GM19324 (cell line): Measurements from ENCODE around the gene ADAMTSL3.
"Not testable (repeated sequence)": the region's sequence is repeated elsewhere in the genome, so short reads cannot be mapped to it uniquely, and the experiment has no call there.

Source experiments
- ATAC-seq: cut with Tn5 transposase; IDR thresholded peaks from one replicate; pipeline ENCODE4 v1.9.1; 2021; ENCODE audit warnings: mild to moderate bottlenecking, moderate library complexity; ENCODE audit not compliant: unreplicated experiment, low FRiP score

ADAMTSL3 gene

GRCh38 chr15:83695901-83696425 is 42.0 kb downstream of the ADAMTSL3 start:
- no peak for ATAC-seq

GRCh38 chr15:83697716-83698115 is 43.8 kb downstream of the ADAMTSL3 start:
- no peak for ATAC-seq

- ATAC-seq: no peak
Observed at GRCh38 chr15:83698294-83698693, 44.4 kb downstream of the ADAMTSL3 start.

- no peak for ATAC-seq
Observed at GRCh38 chr15:83699028-83699427, 45.1 kb downstream of the ADAMTSL3 start.

GRCh38 chr15:83700082-83700481 is 46.2 kb downstream of the ADAMTSL3 start:
- ATAC-seq: no peak

- not testable (repeated sequence) for ATAC-seq
Observed at GRCh38 chr15:83702314-83702713, 48.4 kb downstream of the ADAMTSL3 start.

GRCh38 chr15:83708328-83708727 is 54.4 kb downstream of the ADAMTSL3 start:
- ATAC-seq: no peak

GRCh38 chr15:83709241-83709640 is 55.3 kb downstream of the ADAMTSL3 start:
- no peak for ATAC-seq

- no peak for ATAC-seq
Observed at GRCh38 chr15:83709811-83710210, 55.9 kb downstream of the ADAMTSL3 start.

- ATAC-seq: no peak
Observed at GRCh38 chr15:83710452-83710851, 56.5 kb downstream of the ADAMTSL3 start.

- ATAC-seq: no peak
Observed at GRCh38 chr15:83711236-83711635, 57.3 kb downstream of the ADAMTSL3 start.

- no peak for ATAC-seq
Observed at GRCh38 chr15:83713242-83713641, 59.3 kb downstream of the ADAMTSL3 start.

GRCh38 chr15:83714939-83715628 is 61.2 kb downstream of the ADAMTSL3 start:
- no peak for ATAC-seq

- ATAC-seq: no peak
Observed at GRCh38 chr15:83716605-83717004, 62.7 kb downstream of the ADAMTSL3 start.

GRCh38 chr15:83717010-83717409 is 63.1 kb downstream of the ADAMTSL3 start:
- no peak for ATAC-seq

GRCh38 chr15:83720468-83720867 is 66.5 kb downstream of the ADAMTSL3 start:
- ATAC-seq: no peak

GRCh38 chr15:83721031-83721430 is 67.1 kb downstream of the ADAMTSL3 start:
- ATAC-seq: no peak

- ATAC-seq: no peak
Observed at GRCh38 chr15:83721981-83722380, 68.1 kb downstream of the ADAMTSL3 start.

- ATAC-seq: no peak
Observed at GRCh38 chr15:83723216-83723615, 69.3 kb downstream of the ADAMTSL3 start.

- ATAC-seq: no peak
Observed at GRCh38 chr15:83732196-83732595, 78.3 kb downstream of the ADAMTSL3 start.

GRCh38 chr15:83732770-83733169 is 78.8 kb downstream of the ADAMTSL3 start:
- ATAC-seq: no peak

GRCh38 chr15:83733206-83733605 is 79.3 kb downstream of the ADAMTSL3 start:
- no peak for ATAC-seq
